Endothelial cell (in vitro differentiated cells): ENCODE measurements around the gene MFSD11. TPM values are rescaled to one million over a fixed set of nuclear protein-coding genes. Genes with fewer than 3 reads are reported as not detected.
"Not testable (repeated sequence)": the region's sequence is repeated elsewhere in the genome, so short reads cannot be mapped to it uniquely, and the experiment has no call there.

ENCODE experiments used
- DNase-seq: peaks from one replicate; pipeline ENCODE4 v3.0.0; 2021; ENCODE audit warnings: low spot score
- H3K27ac Mint-ChIP-seq: one replicate; pipeline ENCODE4 v1.8.0; 2021; ENCODE audit warnings: mixed read lengths, inconsistent platforms; ENCODE audit not compliant: unreplicated experiment
- H3K27me3 Mint-ChIP-seq: one replicate; pipeline ENCODE4 v1.8.0; 2021; ENCODE audit warnings: mild to moderate bottlenecking, moderate library complexity, mixed read lengths, inconsistent platforms; ENCODE audit not compliant: unreplicated experiment
- H3K36me3 Mint-ChIP-seq: one replicate; pipeline ENCODE4 v1.8.0; 2021; ENCODE audit warnings: mild to moderate bottlenecking, low read depth, mixed read lengths, inconsistent platforms; ENCODE audit not compliant: unreplicated experiment
- H3K4me1 Mint-ChIP-seq: one replicate; pipeline ENCODE4 v1.8.0; 2021; ENCODE audit warnings: mild to moderate bottlenecking, mixed read lengths, inconsistent platforms; ENCODE audit not compliant: unreplicated experiment
- H3K4me3 Mint-ChIP-seq: one replicate; pipeline ENCODE4 v1.8.0; 2021; ENCODE audit warnings: mild to moderate bottlenecking, mixed read lengths, inconsistent platforms; ENCODE audit not compliant: unreplicated experiment
- H3K9me3 Mint-ChIP-seq: one replicate; pipeline ENCODE4 v1.8.0; 2021; ENCODE audit warnings: mixed read lengths, inconsistent platforms; ENCODE audit not compliant: unreplicated experiment
- CTCF ChIP-seq: fragments of 200-600 bp; sonication (generic); IDR thresholded peaks from one replicate; pipeline ENCODE4 v1.5.0; 2021; ENCODE audit warnings: antibody characterized with exemption; ENCODE audit not compliant: unreplicated experiment
- total RNA-seq: library from RNA; stranded (reverse); fragmentation: NEBNext Ultra II Directional; extraction: Animal tissue kit (Norgen Biotek cat#: 25700); gene quantifications from one replicate; pipeline ENCODE4 v1.2.1, GENCODE V29; 2021; ENCODE audit not compliant: unreplicated experiment

Gene MFSD11
- total RNA-seq, 1 donor from 2014 or later = 37.3 TPM

- no peak for TF ChIP-seq CTCF
- no peak overlapping the region for H3K27ac Mint-ChIP-seq
- H3K36me3 Mint-ChIP-seq = peaks cover 18% of the 10 kb centered on the region
Observed at GRCh38 chr17:76740329-76741118, 2.6 kb downstream of the MFSD11 start.

GRCh38 chr17:76742958-76743357 lies 5.0 kb downstream of the MFSD11 start:
- no peak for DNase-seq
- H3K27ac Mint-ChIP-seq = no peak overlapping the region
- H3K4me1 Mint-ChIP-seq = peaks cover 10% of the 10 kb centered on the region
- H3K9me3 Mint-ChIP-seq = no peaks in the 10 kb centered on the region
- no peak overlapping the region for H3K4me3 Mint-ChIP-seq
- no peak for TF ChIP-seq CTCF
- H3K36me3 Mint-ChIP-seq = peaks cover 17% of the 10 kb centered on the region
- peaks cover 8% of the 10 kb centered on the region for H3K27me3 Mint-ChIP-seq

More at GRCh38 chr17:76740329-76741118, 2.6 kb downstream of the MFSD11 start:
- peaks cover 12% of the 10 kb centered on the region for H3K27me3 Mint-ChIP-seq
- H3K4me1 Mint-ChIP-seq = peaks cover 17% of the 10 kb centered on the region
- no peaks in the 10 kb centered on the region for H3K9me3 Mint-ChIP-seq
- H3K4me3 Mint-ChIP-seq = no peak overlapping the region
- DNase-seq = no peak

GRCh38 chr17:76744747-76745146 lies 6.8 kb downstream of the MFSD11 start:
- Mint-ChIP-seq H3K36me3 (peaks cover 26% of the 10 kb centered on the region), H3K27ac (no peak overlapping the region)
- no peak for DNase-seq

GRCh38 chr17:76745785-76746184 lies 7.9 kb downstream of the MFSD11 start:
- not testable (repeated sequence) for H3K9me3 Mint-ChIP-seq, H3K4me3 Mint-ChIP-seq, DNase-seq, H3K27ac Mint-ChIP-seq, H3K4me1 Mint-ChIP-seq, H3K27me3 Mint-ChIP-seq
- peaks cover 30% of the 10 kb centered on the region for H3K36me3 Mint-ChIP-seq

More at GRCh38 chr17:76744747-76745146, 6.8 kb downstream of the MFSD11 start:
- TF ChIP-seq CTCF = no peak
- Mint-ChIP-seq H3K9me3 (no peaks in the 10 kb centered on the region), H3K4me3 (no peak overlapping the region), H3K4me1 (no peaks in the 10 kb centered on the region), H3K27me3 (peaks cover under 1% of the 10 kb centered on the region)

- no peaks in the 10 kb centered on the region for H3K4me1 Mint-ChIP-seq
- no peak overlapping the region for H3K27ac Mint-ChIP-seq
- H3K4me3 Mint-ChIP-seq = no peak overlapping the region
- no peaks in the 10 kb centered on the region for H3K9me3 Mint-ChIP-seq
- no peaks in the 10 kb centered on the region for H3K27me3 Mint-ChIP-seq
- peaks cover 28% of the 10 kb centered on the region for H3K36me3 Mint-ChIP-seq
- TF ChIP-seq CTCF = no peak
- no peak for DNase-seq
Observed at GRCh38 chr17:76747716-76748363, 9.9 kb downstream of the MFSD11 start.
